ENCODE results near the gene SIRT4. TPM values are rescaled to one million over a fixed set of nuclear protein-coding genes. Genes with fewer than 3 reads are reported as not detected.

Gene SIRT4
- total RNA-seq, 1 experiment from 2014 or later, result 2.8 TPM

- Histone ChIP-seq H3K9ac (ENCODE audit: low read length) (no peak overlapping the region), H3K9me2 (ENCODE audit: insufficient read depth) (no peaks in the 10 kb centered on the region), H3K4me1 (ENCODE audit: control insufficient read depth in 1 of 2, insufficient read depth in 2 of 2, low read length in 2 of 2) (no peaks in the 10 kb centered on the region), H3K4me3 (replicated peaks in 1 of 2; ENCODE audit: low read depth in 1 of 2, low read length in 2 of 2) (no peak overlapping the region), H3K9me3 (ENCODE audit: control insufficient read depth in 1 of 2, insufficient read depth in 1 of 2, low read depth in 1 of 2, low read length in 2 of 2) (no peaks in the 10 kb centered on the region), H3K27me3 (ENCODE audit: insufficient read depth, low read length) (no peaks in the 10 kb centered on the region), H3K27ac (ENCODE audit: low read depth, low read length) (no peak overlapping the region), H3K79me2 (ENCODE audit: insufficient read depth, low read length) (no peaks in the 10 kb centered on the region), H4K20me1 (ENCODE audit: insufficient read depth) (no peaks in the 10 kb centered on the region), H3K36me3 (ENCODE audit: control insufficient read depth in 1 of 2, insufficient read depth in 2 of 2, low read length in 2 of 2) (peaks cover 2 to 3% of the 10 kb centered on the region in 2 experiments; a peak in 2 of 4 replicates), H2AFZ (ENCODE audit: low read depth, low read length, poor library complexity, severe bottlenecking) (no peak overlapping the region), H3K4me2 (ENCODE audit: low read length) (no peak overlapping the region)
- ATAC-seq (no peak), DNase-seq (ENCODE audit: low read depth, low spot score) (no peak)
- no TSS peak for BruUV-seq (replicated peaks)
- RAD21 ChIA-PET (ENCODE audit: low non-redundant PET in 1 of 2, low total read pairs in 2 of 2, uncharacterized antibody in 2 of 2, unreplicated experiment in 2 of 2), result no interaction called here
- TF ChIP-seq JUND (IDR thresholded peaks at IDR 0.05) (no peak), CTCF (IDR thresholded peaks at IDR 0.05 in 2 of 3, conservative IDR thresholded peaks at IDR 0.05 in 1 of 3; ENCODE audit: borderline replicate concordance in 1 of 3, insufficient read depth in 1 of 3, low read depth in 2 of 3, low read length in 2 of 3) (no peak), ATF3 (IDR thresholded peaks at IDR 0.05) (no peak), EGR1 (IDR thresholded peaks at IDR 0.05; ENCODE audit: low read depth) (no peak), ZFX (IDR thresholded peaks at IDR 0.05) (no peak), POLR2AphosphoS5 (IDR thresholded peaks at IDR 0.05; ENCODE audit: low read depth, low read length) (no peak), ZNF274 (IDR thresholded peaks at IDR 0.05; ENCODE audit: low read depth, low read length) (no peak), RAD21 (IDR thresholded peaks at IDR 0.05; ENCODE audit: low read depth) (no peak), REST (IDR thresholded peaks at IDR 0.05; ENCODE audit: low read depth) (no peak)
- intact Hi-C loops (cut with micrococcal nuclease), result no loop called here
- POLR2A ChIA-PET, result no interaction called here
- CTCF ChIA-PET, result no interaction called here
Measured at GRCh38 chr12:120343692-120344091, 41.6 kb downstream of the SIRT4 start.

All from HCT116 (cell line).